GM20431 (cell line): Measurements from ENCODE around the gene CREB3L4.

Experiments used
- in situ Hi-C: fragments of 300-500 bp; cut with MseI, MboI; formaldehyde crosslinking; loops from one replicate; pipeline ENCODE4 v1.15.0; 2020; ENCODE audit warnings: low sequenced_read_pairs; ENCODE audit not compliant: unreplicated experiment

CREB3L4 gene

DNA sequence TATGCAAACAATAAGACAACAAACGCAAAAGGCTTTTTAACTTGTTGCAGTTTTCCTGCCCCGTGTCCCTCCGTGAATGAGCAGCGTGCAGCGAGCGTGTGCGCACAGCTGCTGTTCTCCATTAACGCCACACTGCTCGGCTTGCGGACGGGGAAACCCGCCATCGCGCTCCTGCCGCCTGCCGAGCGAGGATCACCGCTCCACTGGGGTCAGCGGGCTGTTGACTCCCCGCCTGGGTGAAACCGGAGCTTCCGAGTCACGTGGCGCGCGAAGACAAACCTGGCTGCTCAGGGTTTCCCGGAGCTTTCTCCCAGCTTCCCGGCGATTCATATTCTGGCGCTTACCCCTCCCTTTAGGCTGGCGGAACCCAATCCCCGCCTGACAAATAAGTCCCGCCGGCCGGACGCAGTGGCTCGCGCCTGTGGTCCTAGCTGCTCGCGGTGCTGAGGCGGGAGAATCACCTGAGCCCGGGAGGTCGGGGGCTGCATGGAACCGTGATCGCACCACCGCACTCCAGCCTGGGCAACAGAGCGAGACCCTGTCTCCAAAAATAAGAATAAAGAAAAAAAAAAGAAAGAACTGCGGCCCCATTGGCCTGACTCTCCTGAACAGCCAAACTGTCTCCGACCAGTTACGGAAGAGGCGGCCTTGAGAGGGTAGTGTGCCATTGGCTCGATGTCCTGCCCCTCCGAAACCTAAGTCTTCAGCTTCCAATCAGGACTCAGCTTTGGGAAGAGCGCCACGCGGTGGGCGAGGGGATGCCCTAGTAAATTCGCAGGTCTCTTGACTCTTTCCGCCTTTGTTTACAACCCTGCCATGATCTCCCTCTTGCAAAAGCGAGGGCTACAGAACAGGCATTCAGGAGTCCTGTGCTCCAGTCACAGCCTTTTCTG lies at the start of gene CREB3L4:
TSS of gene CREB3L4 (plus strand) at position 796 of the 893 bp plus-strand sequence. CDS start 624 bp downstream, outside the sequence.
- in situ Hi-C loops, result no loop called here

- in situ Hi-C loops, result loop anchor here (10.0 kb wide), 1 partner anchor 95 kb away; no protein-coding TSS in a partner anchor
Measured at GRCh38 chr1:153919876-153920852, 47.5 kb upstream of the CREB3L4 start.

DNA sequence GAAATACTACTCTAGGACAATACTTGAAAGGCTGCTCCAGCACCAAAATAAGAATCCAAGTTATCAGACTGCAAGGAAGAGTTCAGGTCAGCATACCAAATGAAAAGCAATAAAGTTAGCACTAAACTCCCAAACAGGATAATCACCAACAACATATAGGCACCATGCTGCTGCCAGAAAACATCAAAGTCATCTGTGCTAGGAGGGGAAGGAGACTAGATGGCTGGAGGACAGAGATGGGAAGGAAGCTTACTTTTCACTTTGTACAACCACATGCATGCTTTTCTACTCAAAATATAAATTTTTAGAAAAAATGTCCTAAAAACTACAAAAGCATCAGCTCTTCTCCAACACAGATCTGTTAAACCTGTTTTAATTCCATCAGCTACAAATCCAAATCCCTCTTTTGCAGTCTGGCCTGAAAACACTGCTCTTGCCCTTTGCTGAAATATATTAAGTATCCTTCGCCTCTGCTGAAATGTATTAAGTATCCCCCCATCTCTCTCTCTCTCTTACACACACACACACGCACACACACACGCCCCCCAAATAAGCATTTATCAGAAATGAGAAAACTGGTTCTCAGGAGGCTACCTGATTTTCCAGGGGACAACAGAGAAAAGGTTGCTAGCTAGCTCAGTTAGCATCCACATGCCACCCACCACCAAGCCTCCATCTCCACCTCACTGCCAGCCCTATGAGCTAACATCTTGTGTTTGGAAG lies 46.5 kb upstream of the CREB3L4 start:
- in situ Hi-C loops, result loop anchor here (10.0 kb wide), 1 partner anchor 96 kb away; no protein-coding TSS in a partner anchor

GRCh38 chr1:153921803-153922075 lies 46.0 kb upstream of the CREB3L4 start:
- in situ Hi-C loops, result loop anchor here (10.0 kb wide), 1 partner anchor 97 kb away; no protein-coding TSS in a partner anchor

GRCh38 chr1:153922076-153922971 lies 45.4 kb upstream of the CREB3L4 start:
- in situ Hi-C loops, result loop anchor here (10.0 kb wide), 1 partner anchor 98 kb away; no protein-coding TSS in a partner anchor

GRCh38 chr1:153922972-153923925 lies 44.5 kb upstream of the CREB3L4 start, which contains the start of gene GATAD2B:
TSS of gene GATAD2B (minus strand) at chr1:153922972. CDS start at chr1:153828347, 94,625 bp downstream.
- in situ Hi-C loops, result loop anchor here (10.0 kb wide), 1 partner anchor 98 kb away; no protein-coding TSS in a partner anchor

DNA sequence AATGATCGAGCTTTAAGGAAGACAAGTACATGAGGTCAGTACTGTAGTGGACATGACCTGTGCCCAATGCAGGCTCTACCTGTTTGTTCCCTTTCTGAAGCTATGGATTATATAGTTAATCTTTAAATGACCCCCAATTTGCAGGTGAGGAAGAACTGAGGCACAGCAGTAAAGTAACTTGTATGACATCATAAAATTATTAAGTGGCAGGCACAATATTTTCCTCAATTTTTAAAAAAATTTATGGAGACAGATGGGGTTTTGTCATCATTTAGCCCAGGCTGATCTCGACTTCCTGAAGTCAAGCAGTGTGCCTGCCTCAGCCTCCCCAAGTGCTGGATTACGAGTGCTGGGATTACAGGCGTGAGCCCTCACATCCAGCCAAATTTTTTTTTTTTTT lies 41.3 kb upstream of the CREB3L4 start:
- in situ Hi-C loops, result loop anchor here (10.0 kb wide), 1 partner anchor 102 kb away; no protein-coding TSS in a partner anchor

- in situ Hi-C loops, result loop anchor here (10.0 kb wide), 1 partner anchor 103 kb away; no protein-coding TSS in a partner anchor
Measured at GRCh38 chr1:153928245-153928644, 39.5 kb upstream of the CREB3L4 start.

GRCh38 chr1:153928791-153929341 lies 38.8 kb upstream of the CREB3L4 start:
- in situ Hi-C loops, result loop anchor here (10.0 kb wide), 1 partner anchor 104 kb away; no protein-coding TSS in a partner anchor

GRCh38 chr1:153929426-153929825 lies 38.3 kb upstream of the CREB3L4 start:
- in situ Hi-C loops, result loop anchor here (10.0 kb wide), 1 partner anchor 105 kb away; no protein-coding TSS in a partner anchor

DNA sequence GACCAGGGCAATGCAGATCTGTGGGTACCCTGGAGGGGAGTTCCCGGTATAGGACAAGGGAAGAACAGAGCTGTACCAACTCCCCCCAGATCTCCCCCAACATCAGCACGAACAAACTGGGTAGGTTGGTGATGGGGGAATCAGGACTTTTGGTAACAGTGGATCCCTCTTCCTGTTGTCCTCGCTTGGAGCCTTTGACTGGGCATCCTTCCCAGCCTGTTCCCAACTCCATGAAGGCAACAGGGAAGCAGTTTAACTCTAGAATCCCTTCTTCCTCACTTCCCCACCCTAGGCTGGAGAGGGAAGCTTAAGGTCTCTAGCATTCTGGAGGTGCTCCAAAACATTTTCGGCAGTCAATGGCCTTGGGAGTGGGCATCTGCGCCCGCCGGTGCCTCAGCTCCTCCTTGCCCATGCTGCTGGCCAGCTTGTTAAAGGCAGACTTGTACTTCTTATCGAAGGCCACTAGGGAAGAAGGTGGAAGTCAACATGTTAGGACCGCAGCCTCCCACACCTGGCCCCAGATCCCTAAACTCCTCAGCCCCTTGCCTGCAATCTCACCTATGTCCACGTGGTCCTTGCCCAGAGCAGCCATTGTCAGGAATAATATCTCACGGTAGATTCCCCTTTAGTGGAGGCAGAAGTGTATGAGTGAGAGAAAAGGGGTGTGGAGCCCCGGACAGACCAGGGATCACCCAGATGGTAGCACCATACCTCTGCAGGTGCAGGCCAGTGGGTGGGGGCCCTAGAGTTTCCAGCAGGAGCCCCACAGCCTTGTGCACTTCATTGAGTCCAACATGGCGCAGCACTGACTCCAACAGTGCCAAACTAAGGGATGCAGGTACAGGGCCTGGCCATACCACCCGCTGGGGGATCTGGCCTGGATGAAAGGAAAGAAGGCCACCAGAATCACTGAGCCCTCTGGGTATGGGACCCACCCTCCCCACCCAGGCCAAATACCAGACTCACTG lies 37.4 kb upstream of the CREB3L4 start:
- in situ Hi-C loops, result loop anchor here (10.0 kb wide), 1 partner anchor 105 kb away; no protein-coding TSS in a partner anchor

DNA sequence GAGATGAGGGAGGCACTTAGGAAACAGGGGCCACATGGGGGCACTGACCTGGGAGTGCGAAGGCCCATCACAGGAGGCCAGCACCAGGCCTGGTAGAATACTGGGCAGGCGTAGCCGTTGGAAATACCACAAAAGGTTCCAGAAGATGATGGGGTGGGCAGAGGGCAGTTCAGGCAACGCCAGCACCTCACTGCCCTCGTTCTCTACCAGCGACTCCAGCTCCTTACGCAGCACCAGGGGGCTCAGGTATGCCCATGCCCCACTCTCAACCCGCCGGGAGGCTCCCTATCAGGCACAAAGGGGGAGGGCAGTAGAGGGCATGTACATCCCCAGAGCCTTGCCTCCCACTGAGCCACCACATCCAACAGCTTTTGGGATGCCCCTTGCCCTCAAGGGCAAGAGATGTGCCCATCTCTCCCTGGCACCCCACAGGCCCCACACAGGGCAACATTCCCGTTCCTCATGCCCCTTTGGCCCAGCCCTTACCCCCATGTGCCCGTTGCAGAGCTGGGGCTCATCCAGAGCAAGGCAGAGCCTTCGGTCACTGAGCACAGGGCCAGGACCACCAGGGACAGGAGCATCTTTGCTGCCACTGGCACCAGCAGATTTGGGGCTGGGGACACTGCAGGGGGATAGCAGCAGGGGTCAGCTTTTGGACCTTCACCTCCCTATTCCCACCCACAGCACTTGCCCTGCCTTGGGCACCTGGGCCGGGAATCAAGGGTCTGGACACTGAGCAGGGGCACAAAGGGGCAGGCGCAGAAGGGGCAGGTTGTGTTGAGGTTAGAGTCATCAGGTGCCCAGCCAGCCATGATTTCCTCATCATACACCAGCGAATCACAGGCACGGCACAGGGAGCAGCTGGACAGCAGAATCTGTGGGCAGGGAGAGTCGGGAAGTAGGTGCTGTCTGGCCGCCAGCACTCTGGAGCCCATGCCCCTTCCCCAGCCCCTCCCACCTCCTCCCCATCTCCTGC lies 35.3 kb upstream of the CREB3L4 start:
- in situ Hi-C loops, result no loop called here

DNA sequence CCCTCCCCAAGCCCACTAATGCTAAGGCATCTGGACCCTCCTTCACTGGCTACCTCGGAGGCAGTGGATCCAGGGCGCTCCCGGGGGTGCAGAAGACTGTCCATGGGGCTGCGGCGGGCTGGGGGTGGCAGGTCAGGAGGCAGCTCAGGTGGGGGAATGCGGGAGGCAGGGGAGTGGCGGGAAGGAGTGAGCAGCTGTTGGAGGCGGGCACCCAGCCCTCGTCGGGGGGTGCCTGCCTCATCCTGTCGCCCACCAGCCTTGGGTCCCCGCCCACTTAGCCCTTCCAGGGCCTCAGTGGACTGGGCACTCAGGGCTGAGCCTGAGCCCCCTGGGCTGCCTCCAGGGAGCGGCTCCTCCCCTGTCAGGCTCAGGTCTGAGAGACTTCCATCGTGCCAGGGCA lies 34.3 kb upstream of the CREB3L4 start:
- in situ Hi-C loops, result no loop called here

GRCh38 chr1:153933955-153934354 lies 33.7 kb upstream of the CREB3L4 start:
- in situ Hi-C loops, result no loop called here

- in situ Hi-C loops, result no loop called here
Measured at GRCh38 chr1:153934746-153935145, 33.0 kb upstream of the CREB3L4 start.
